DMS153 (cell line): ENCODE results near the gene TSPAN17.
"Not testable (repeated sequence)": the region's sequence is repeated elsewhere in the genome, so short reads cannot be mapped to it uniquely, and the experiment has no call there.

ENCODE experiments used
- DNase-seq: peaks from one replicate; lab custom pipeline; 2025; lab: John Stamatoyannopoulos, UW

Gene TSPAN17

GRCh38 chr5:176680226-176680563 is 32.9 kb downstream of the TSPAN17 start:
- DNase-seq, result no peak

GRCh38 chr5:176682016-176682531 is 34.8 kb downstream of the TSPAN17 start:
- no peak for DNase-seq

GRCh38 chr5:176685010-176685409 is 37.7 kb downstream of the TSPAN17 start:
- DNase-seq, result no peak

GRCh38 chr5:176687247-176687646 is 40.0 kb downstream of the TSPAN17 start:
- DNase-seq, result no peak

GRCh38 chr5:176687881-176688280 is 40.6 kb downstream of the TSPAN17 start:
- no peak for DNase-seq

- DNase-seq, result no peak
Measured at GRCh38 chr5:176690911-176691310, 43.6 kb downstream of the TSPAN17 start.

GRCh38 chr5:176691524-176691923 is 44.2 kb downstream of the TSPAN17 start:
- DNase-seq, result no peak

GRCh38 chr5:176692326-176692725 is 45.0 kb downstream of the TSPAN17 start:
- DNase-seq, result no peak

- DNase-seq, result peak; percentile 59
Measured at GRCh38 chr5:176692839-176693476, 45.7 kb downstream of the TSPAN17 start.

GRCh38 chr5:176693477-176693851 is 46.2 kb downstream of the TSPAN17 start:
- no peak for DNase-seq

- no peak for DNase-seq
Measured at GRCh38 chr5:176694146-176694545, 46.9 kb downstream of the TSPAN17 start.

- no peak for DNase-seq
Measured at GRCh38 chr5:176694631-176695030, 47.3 kb downstream of the TSPAN17 start.

GRCh38 chr5:176695073-176695472 is 47.8 kb downstream of the TSPAN17 start:
- DNase-seq, result no peak

- no peak for DNase-seq
Measured at GRCh38 chr5:176697267-176697933, 50.1 kb downstream of the TSPAN17 start.

- no peak for DNase-seq
Measured at GRCh38 chr5:176697934-176698538, 50.8 kb downstream of the TSPAN17 start.

GRCh38 chr5:176699446-176699845 is 52.2 kb downstream of the TSPAN17 start:
- not testable (repeated sequence) for DNase-seq

GRCh38 chr5:176700239-176700847 is 53.1 kb downstream of the TSPAN17 start:
- no peak for DNase-seq

- DNase-seq, result no peak
Measured at GRCh38 chr5:176702671-176703641, 55.7 kb downstream of the TSPAN17 start.

- DNase-seq, result no peak
Measured at GRCh38 chr5:176703857-176704256, 56.6 kb downstream of the TSPAN17 start.

- no peak for DNase-seq
Measured at GRCh38 chr5:176704355-176704754, 57.1 kb downstream of the TSPAN17 start.

GRCh38 chr5:176704817-176705216 is 57.5 kb downstream of the TSPAN17 start:
- no peak for DNase-seq
